GM19324 (cell line): ENCODE results near the gene OR7C1.
"Not testable (repeated sequence)": the region's sequence is repeated elsewhere in the genome, so short reads cannot be mapped to it uniquely, and the experiment has no call there.

Source experiments
- ATAC-seq: cut with Tn5 transposase; IDR thresholded peaks from one replicate; pipeline ENCODE4 v1.9.1; 2021; ENCODE audit warnings: mild to moderate bottlenecking, moderate library complexity; ENCODE audit not compliant: unreplicated experiment, low FRiP score

OR7C1 gene

DNA sequence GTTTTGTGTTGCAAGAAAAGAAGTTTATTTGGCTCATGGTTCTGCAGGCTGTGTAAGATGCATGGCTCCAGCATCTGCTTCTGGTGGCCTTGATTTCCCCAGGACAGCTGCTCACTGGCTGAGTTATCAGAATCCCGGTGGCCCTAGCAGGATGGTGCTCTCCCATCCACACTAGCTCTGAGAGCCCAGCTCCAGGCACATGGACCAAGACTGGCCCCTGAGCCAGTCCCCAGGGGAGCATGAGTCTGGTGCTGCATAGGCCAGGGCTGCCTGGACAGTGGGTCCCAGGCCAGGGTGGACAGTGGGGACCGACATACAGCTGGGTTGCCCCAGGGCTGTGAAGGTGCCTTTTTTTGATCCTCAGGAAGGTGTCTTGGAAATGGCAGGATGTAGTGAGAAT is 67.0 kb downstream of the OR7C1 start:
- no peak for ATAC-seq

DNA sequence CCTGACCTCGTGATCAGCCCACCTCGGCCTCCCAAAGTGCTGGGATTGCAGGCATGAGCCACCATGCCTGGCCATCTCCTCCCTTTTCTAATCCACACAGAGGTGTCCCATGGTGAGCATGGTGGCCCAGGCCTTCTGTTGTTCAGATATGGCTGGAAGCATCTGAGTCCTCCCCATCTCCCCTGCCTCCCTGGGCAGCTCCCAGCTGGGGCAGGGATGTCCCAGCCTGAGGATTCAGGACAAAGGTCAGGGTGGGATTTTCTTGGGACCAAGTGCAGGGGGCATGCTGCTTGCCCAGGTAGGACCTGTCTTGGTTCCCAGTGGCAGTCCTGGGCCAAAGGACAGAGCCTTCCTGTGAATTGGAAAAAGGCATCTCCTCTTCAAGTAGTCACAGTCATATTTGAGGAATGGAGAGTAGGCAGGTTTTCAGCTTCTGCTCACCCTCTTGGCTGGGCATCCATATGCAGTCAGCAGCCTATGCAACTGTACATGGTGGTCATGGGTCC is 67.5 kb downstream of the OR7C1 start:
- no peak for ATAC-seq

DNA sequence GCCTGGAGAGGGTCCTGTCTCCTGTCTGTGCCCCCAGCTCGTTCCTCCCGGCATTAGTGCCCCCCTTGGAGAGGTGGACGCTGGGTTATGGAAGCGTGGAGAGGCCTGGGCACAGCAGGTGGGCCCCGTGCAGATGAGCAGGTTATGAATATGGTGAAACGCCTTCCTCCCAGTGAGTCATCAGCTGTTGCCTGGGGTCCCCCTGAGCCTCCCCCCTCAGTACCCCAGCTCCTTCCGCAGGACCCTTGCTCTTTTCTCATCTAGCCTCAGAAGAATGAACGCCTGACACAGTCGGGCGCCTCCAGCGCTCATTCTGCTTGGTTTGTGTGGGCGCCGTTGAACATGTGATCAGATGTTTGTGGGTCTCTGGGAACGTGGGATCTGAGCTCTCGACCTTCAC is 69.1 kb downstream of the OR7C1 start:
- not testable (repeated sequence) for ATAC-seq

DNA sequence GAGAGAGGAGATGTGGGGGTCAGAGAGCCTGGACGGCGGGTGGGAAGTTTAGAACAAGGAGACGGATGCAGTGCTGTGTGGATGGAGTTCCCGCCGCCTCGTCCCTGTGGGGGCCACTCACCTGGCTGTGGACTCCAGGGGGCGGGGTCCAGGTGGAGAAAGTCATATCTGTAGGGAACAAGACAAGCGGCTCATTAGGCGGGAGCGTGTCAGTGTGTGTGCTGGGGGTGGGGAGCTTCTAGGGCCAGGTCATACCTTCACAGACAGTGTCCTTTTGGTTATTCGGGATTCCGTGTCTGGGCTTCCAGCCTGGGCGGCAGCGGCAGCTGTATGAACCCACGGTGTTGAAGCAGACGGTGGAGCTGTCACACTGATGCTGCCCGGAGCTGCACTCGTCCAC is 69.6 kb downstream of the OR7C1 start:
- ATAC-seq: not testable (repeated sequence)

DNA sequence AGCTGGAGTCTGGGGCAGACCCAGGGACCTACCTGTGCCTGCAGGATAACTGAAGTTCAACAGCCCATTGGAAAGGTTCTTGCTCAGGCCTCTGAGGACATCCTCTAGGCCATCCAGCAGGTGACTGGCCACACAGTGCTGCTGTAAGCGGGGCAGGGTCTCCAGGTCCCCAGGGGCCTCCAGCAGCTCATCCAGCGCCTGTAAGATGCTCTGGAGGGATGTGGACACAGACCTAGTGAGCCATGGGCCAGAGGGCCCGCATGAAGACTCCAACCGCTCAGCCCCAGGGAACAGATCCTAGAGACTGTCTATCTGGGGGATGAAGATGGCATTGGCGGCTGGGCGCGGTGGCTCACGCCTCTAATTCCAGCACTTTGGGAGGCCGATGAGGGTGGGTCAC is 70.6 kb downstream of the OR7C1 start:
- no peak for ATAC-seq

DNA sequence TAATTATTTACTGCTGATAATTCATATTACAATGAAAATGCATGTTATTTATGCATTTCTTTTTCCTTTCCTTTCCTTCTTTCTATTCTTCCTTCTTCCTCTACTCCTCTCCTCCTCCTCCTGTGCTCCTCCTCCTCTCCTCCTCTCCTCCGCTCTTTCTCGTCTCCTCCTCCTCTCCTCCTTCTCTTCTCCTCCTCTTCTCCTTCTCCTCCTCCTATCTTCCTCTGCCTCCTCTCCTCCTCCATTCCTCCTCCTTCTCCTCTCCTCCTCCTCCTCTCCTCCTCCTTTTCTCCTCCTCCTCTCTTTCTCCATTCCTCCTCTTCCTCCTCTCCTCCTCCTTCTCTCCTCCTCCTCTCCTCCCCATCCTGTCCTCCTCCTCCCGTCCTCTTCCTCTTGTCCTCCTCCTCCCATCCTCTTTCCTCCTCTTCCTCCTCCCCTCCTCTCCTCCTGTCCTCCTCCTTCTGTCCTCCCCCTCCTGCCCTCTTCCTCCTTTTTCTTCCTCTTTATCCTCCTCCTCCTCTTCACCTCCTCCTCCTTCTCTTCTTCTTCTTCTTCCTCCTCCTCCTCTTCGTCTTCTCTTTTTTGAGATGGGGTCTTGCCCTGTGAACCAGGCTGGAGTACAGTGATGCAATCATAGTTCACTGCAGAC is 71.4 kb downstream of the OR7C1 start:
- no peak for ATAC-seq

DNA sequence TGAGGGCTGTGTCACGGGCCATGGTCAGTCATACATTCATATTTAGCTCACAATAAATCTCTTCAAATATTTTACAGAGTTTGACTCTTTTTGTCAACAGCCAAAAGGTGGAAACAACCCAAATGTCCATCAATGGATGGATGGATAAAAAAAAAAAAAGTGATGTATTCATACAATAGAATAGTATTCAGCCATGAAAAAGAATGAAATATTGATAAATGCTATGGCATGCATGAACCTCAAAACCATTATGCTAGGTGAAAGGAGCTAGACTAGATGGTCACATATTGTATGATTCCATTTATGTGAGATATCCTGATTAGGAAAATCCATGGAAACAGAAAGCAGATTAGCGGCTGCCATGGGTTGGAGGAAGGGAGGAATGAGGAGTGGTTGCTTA is 72.9 kb downstream of the OR7C1 start:
- ATAC-seq: no peak

DNA sequence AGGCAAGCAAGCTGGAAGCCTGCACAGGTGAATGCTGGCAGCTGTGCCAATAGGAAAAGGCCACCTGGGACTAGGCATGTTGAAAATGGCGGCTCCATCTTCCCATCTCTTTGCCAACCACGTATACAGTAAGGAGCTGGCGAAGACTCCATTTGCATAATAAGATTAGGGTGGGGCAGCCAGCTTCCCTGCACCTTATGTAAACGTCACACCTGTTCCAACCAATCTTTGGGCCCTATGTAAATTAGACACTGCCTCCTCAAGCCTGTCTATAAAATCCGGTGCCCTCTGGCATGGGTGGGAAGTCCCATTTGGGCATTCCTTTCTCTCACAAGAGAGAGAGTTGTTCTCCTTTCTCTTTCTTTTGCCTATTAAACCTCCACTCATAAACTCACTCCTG is 73.4 kb downstream of the OR7C1 start:
- no peak for ATAC-seq

DNA sequence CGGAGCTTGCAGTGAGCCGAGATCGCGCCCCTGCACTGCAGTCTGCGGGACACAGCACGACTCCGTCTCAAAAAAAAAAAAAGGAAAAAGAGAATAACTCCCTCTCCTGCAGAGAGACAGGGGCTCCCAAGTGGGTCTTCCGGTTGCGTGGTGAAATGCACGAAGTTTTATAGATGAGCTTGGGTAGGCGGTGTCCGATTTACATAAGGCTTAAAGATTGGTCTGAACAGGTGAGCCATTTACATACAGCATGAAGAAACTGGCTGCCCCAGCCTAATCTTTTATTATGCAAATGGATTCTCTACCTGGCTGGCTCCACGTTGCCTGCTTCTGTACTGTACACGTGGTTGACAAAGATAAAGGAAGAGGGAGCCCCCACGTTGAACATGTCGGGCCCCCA is 76.2 kb downstream of the OR7C1 start:
- ATAC-seq: no peak

DNA sequence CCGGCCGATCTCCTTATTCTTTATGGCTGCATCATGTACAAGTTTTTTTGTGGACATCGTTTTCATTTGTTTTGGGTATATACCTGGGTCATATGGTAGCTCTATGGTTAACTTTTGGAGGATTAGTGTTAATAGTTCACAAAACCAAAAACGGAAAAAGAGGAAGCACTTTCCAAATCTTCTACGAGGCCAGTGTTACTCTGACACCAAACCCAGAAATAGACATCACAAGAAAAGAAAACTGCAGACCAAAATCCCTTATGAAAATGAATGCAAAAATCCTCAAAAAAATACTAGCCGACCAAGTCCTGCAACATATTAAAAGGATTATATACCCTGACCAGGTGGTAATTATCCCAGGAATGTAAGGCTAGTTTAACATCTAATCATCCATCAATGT is 86.4 kb downstream of the OR7C1 start:
- no peak for ATAC-seq
